GM12878 (cell line): ENCODE measurements around the gene DCLRE1C. TPM values are rescaled to one million over a fixed set of nuclear protein-coding genes. Genes with fewer than 3 reads are reported as not detected.

Experiments used
- ATAC-seq: fragments of 200-7000 bp; cut with Tn5 transposase; 3 replicates; pipeline ENCODE4 v1.9.1; 2020; ENCODE audit warnings: mild to moderate bottlenecking, moderate library complexity
- BruUV-seq: library from RNA; stranded (reverse); fragments of 400-500 nt; replicated peaks from 2 replicates; lab custom pipeline; 2021; lab: Mats Ljungman, UMichigan
- CTCF ChIA-PET: fragments of 300-600 bp; sonication (Branson Sonifier 250); formaldehyde crosslinking; extraction: SDS; loops from one replicate; lab custom pipeline; 2021; ENCODE audit warnings: inconsistent platforms; lab: Yijun Ruan, JAX
- POLR2A ChIA-PET: fragments of 350-600 bp; formaldehyde crosslinking; extraction: SDS; loops from one replicate; lab custom pipeline; 2021; ENCODE audit warnings: inconsistent platforms; lab: Charles Lee
- RAD21 ChIA-PET: fragments of 300-600 bp; sonication (Branson Sonifier 250); formaldehyde crosslinking; loops from one replicate; lab custom pipeline; 2023; ENCODE audit warnings: antibody characterized with exemption; ENCODE audit not compliant: unreplicated experiment; lab: Charles Lee
- SMC1A ChIA-PET: fragments of 300-600 bp; sonication (Branson Sonifier 250); formaldehyde crosslinking; loops from one replicate; lab custom pipeline; 2023; ENCODE audit not compliant: unreplicated experiment, uncharacterized antibody; lab: Charles Lee
- DNase-seq: peaks from one replicate; pipeline ENCODE4 v3.0.0-alpha.2; 2011; ENCODE audit warnings: low read depth, low spot score
- FAIRE-seq: peaks from 3 replicates; lab custom pipeline; 2011; peaks lifted over from hg19 to GRCh38; lab: Jason Lieb, UNC
- H2AFZ ChIP-seq: 2 replicates; pipeline ENCODE4 v1.6.0; 2011; ENCODE audit warnings: low read depth, low read length, control low read depth; ENCODE audit not compliant: control insufficient read depth
- H3K27ac ChIP-seq: 2 replicates; pipeline ENCODE4 v1.5.1; 2011; ENCODE audit warnings: control low read depth; ENCODE audit not compliant: control insufficient read depth, insufficient read depth
- H3K27me3 ChIP-seq, 2 experiments: replicated peaks in 1 of 2; 2 replicates each; pipeline versions ENCODE4 v1.6.0 to v1.6.1; 2011; ENCODE audit warnings: low read length in 1 of 2; ENCODE audit not compliant: control insufficient read depth in 2 of 2, insufficient read depth in 2 of 2
- H3K36me3 ChIP-seq, 2 experiments: 2 replicates each; pipeline ENCODE4 v1.5.1; 2011; ENCODE audit warnings: low read length in 1 of 2; ENCODE audit not compliant: control insufficient read depth in 2 of 2, insufficient read depth in 2 of 2
- H3K4me1 ChIP-seq: 2 replicates; pipeline ENCODE4 v1.6.1; 2011; ENCODE audit warnings: mild to moderate bottlenecking, low read length, moderate library complexity, mixed read lengths; ENCODE audit not compliant: control insufficient read depth, insufficient read depth
- H3K4me2 ChIP-seq: 2 replicates; pipeline ENCODE4 v1.6.0; 2011; ENCODE audit warnings: control low read depth; ENCODE audit not compliant: control insufficient read depth, insufficient read depth
- H3K4me3 ChIP-seq: fragments of 200-600 bp; sonication (generic); 2 replicates; pipeline ENCODE4 v1.5.1; 2016
- H3K79me2 ChIP-seq: 2 replicates; pipeline ENCODE4 v1.6.0; 2011; ENCODE audit warnings: low read length; ENCODE audit not compliant: control insufficient read depth, insufficient read depth
- H3K9ac ChIP-seq: 2 replicates; pipeline ENCODE4 v1.8.0; 2011; ENCODE audit warnings: low read length, control low read depth, mixed read lengths; ENCODE audit not compliant: control insufficient read depth, insufficient read depth
- H3K9me3 ChIP-seq: replicated peaks from 3 replicates; pipeline ENCODE4 v1.5.1; 2011; ENCODE audit warnings: mild to moderate bottlenecking, low read length; ENCODE audit not compliant: control insufficient read depth, insufficient read depth
- H4K20me1 ChIP-seq: 2 replicates; pipeline ENCODE4 v1.6.0; 2011; ENCODE audit not compliant: control insufficient read depth, insufficient read depth
- E4F1 ChIP-seq: fragments of 450-650 bp; IDR thresholded peaks from 2 replicates; pipeline ENCODE4 v1.6.1; 2018; ENCODE audit warnings: borderline replicate concordance, mild to moderate bottlenecking; ENCODE audit not compliant: partially characterized antibody
- ELK1 ChIP-seq: IDR thresholded peaks from 2 replicates; pipeline ENCODE4 v1.6.1; 2012; ENCODE audit warnings: low read depth, low read length, improper control_type of control experiment
- FOXM1 ChIP-seq: IDR thresholded peaks from 2 replicates; pipeline ENCODE4 v1.6.1; 2012; ENCODE audit warnings: low read depth, mild to moderate bottlenecking, inconsistent platforms, low read length, moderate library complexity
- GABPA ChIP-seq: IDR thresholded peaks from 2 replicates; pipeline ENCODE4 v1.6.1; 2014; ENCODE audit warnings: antibody characterized with exemption, low read depth, mild to moderate bottlenecking, inconsistent platforms
- KDM1A ChIP-seq: fragments of 200-600 bp; sonication (generic); IDR thresholded peaks from 2 replicates; pipeline ENCODE4 v1.6.1; 2016; ENCODE audit warnings: borderline replicate concordance
- NBN ChIP-seq: fragments of 450-650 bp; IDR thresholded peaks from 2 replicates; pipeline ENCODE4 v1.6.1; 2016
- PBX3 ChIP-seq: IDR thresholded peaks from 2 replicates; pipeline ENCODE4 v1.6.1; 2011; ENCODE audit warnings: mild to moderate bottlenecking, low read depth, low read length, moderate library complexity; ENCODE audit not compliant: insufficient replicate concordance
- PRDM15 ChIP-seq: fragments of 450-650 bp; formaldehyde crosslinking; IDR thresholded peaks from 2 replicates; pipeline ENCODE4 v1.4.0; 2020; ENCODE audit warnings: mild to moderate bottlenecking, moderate library complexity
- RBBP5 ChIP-seq: fragments of 200-600 bp; sonication (generic); conservative IDR thresholded peaks from 2 replicates; pipeline ENCODE4 v1.6.1; 2016
- SIX5 ChIP-seq: IDR thresholded peaks from 2 replicates; pipeline ENCODE4 v1.6.1; 2011; ENCODE audit warnings: mild to moderate bottlenecking, low read depth, low read length, moderate library complexity; ENCODE audit not compliant: severe bottlenecking
- TARDBP ChIP-seq: IDR thresholded peaks from 2 replicates; pipeline ENCODE4 v1.6.1; 2016; ENCODE audit warnings: borderline replicate concordance
- ZNF24 ChIP-seq: fragments of 450-650 bp; IDR thresholded peaks from 2 replicates; pipeline ENCODE4 v1.6.1; 2017; ENCODE audit warnings: antibody characterized with exemption, mild to moderate bottlenecking
- WGBS: methylation state at CpG from one replicate; pipeline ENCODE4 v1.1.6; 2016; ENCODE audit warnings: low lambda C conversion rate; ENCODE audit not compliant: insufficient replicate concordance, insufficient coverage; ENCODE audit errors: missing lambda C conversion rate; 5-methylcytosine and 5-hydroxymethylcytosine counted together
- in situ Hi-C: fragments of 300-500 bp; cut with MboI; formaldehyde crosslinking; loops from 9 replicates; pipeline ENCODE4 v1.14.3; 2018; ENCODE audit warnings: mixed read lengths
- intact Hi-C: fragments of 100-400 bp; cut with micrococcal nuclease; formaldehyde crosslinking; loops from one replicate; pipeline ENCODE4 v1.14.2; 2022; ENCODE audit not compliant: unreplicated experiment
- polyA plus RNA-seq, 11 experiments: library from polyadenylated mRNA; depleted of rRNA in 4 of 11; unstranded in 6 of 11; stranded (reverse) in 5 of 11; fragments of >200 nt; fragmentation: Nextera tagmentation in 4 of 11; fragmentation: Illumina TruSeq in 1 of 11; extraction: Ambion mirVana in 4 of 11; extraction: Trizol in 1 of 11; gene quantifications; 1 replicate in 1 of 11; 2 replicates in 10 of 11; pipeline versions ENCODE4 v1.2.1 to v1.2.3, GENCODE V29; 2011 to 2016; ENCODE audit warnings: inconsistent platforms in 2 of 11, missing spikeins in 2 of 11, low read depth in 1 of 11
- total RNA-seq, 4 experiments: library from RNA; depleted of rRNA in 3 of 4; stranded (reverse); fragments of >200 nt in 3 of 4; fragmentation: Illumina TruSeq in 1 of 4; extraction: Trizol in 1 of 4; gene quantifications; 2 replicates each; pipeline versions ENCODE4 v1.2.1 to v1.2.3, GENCODE V29; 2013 to 2021

The DCLRE1C gene
- total and polyA plus RNA-seq, 10 of the 15 experiments (the other 5 are each of a cell fraction or from before 2014, with no cell fraction given) = 15.7 to 43.4 (median 26.0) TPM

- TF ChIP-seq PBX3 = no peak
- no peak for TF ChIP-seq E4F1
- TF ChIP-seq GABPA = no peak
- TF ChIP-seq TARDBP = no peak
These were observed 98.4 kb downstream of the DCLRE1C start (continued) for GRCh38 chr10:14855453-14855852.

- peaks cover 0 to 12% of the 10 kb centered on the region in 2 experiments; a peak in 3 of 4 replicates for H3K36me3 ChIP-seq
- 100% methylated on average over 3 of the region's 3 CpGs for WGBS
- in situ Hi-C loops = no loop called here
- ChIA-PET CTCF (interaction anchor here (1.1 to 1.2 kb wide), 2 partner anchors 22 to 290 kb away, joined by 3 to 4 read pairs; no protein-coding TSS in a partner anchor), RAD21 (no interaction called here), SMC1A (no interaction called here), POLR2A (no interaction called here)
- H2AFZ ChIP-seq = no peak overlapping the region
- ATAC-seq (no peak), DNase-seq (no peak), FAIRE-seq (no peak)
- no peaks in the 10 kb centered on the region for H3K27me3 ChIP-seq
- no TSS peak for BruUV-seq
- no peak overlapping the region for H3K4me3 ChIP-seq
- H3K4me1 ChIP-seq = no peaks in the 10 kb centered on the region
- no peaks in the 10 kb centered on the region for H3K9me3 ChIP-seq
- intact Hi-C loops = no loop called here
- no peaks in the 10 kb centered on the region for H3K79me2 ChIP-seq
- H3K4me2 ChIP-seq = no peak overlapping the region
- no peaks in the 10 kb centered on the region for H4K20me1 ChIP-seq
- no peak overlapping the region for H3K9ac ChIP-seq
- no peak overlapping the region for H3K27ac ChIP-seq
- TF ChIP-seq ELK1 = no peak
- no peak for TF ChIP-seq RBBP5
- no peak for TF ChIP-seq KDM1A
- TF ChIP-seq PRDM15 (CRISPR knock-in tag) = no peak
- no peak for TF ChIP-seq ZNF24
- no peak for TF ChIP-seq SIX5
- TF ChIP-seq NBN = no peak
- no peak for TF ChIP-seq FOXM1
These were observed 101.7 kb downstream of the DCLRE1C start for GRCh38 chr10:14852236-14852635.
